ENCODE data around the gene WDR41.

WDR41 gene

DNA sequence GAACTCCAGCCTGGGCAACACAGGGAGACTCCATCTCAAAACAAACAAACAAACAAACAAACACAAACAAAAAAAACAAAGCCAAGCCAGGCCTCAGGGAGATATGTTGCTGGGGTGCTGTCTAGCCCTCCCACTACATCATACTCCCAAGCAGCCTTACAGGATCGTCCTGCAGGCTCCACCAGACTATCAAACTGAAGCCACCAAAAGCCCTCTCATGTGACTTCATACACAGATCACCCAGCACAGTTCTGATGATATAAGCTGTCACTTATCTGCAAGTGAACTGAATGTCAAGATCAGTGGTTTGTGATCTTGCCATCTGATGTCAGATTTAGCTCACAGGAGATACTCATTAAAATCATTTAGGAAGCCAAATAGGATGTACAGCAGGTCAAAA is 43.3 kb downstream of the WDR41 start:
- Histone ChIP-seq H3K4me3 (ENCODE audit: low read length) (no peak overlapping the region), H3K4me2 (ENCODE audit: low read length) (no peak overlapping the region), H3K4me1 (ENCODE audit: low read length) (peaks cover 4% of the 10 kb centered on the region), H3K27ac (ENCODE audit: low read length) (no peak overlapping the region), H3K9me3 (ENCODE audit: insufficient read depth, low read length) (no peaks in the 10 kb centered on the region), H3K36me3 (replicated peaks; ENCODE audit: low read depth, low read length) (peaks cover 35% of the 10 kb centered on the region), H4K20me1 (ENCODE audit: insufficient read depth, low read length) (no peaks in the 10 kb centered on the region), H3K79me2 (ENCODE audit: low read length) (no peaks in the 10 kb centered on the region), H2AFZ (ENCODE audit: low read depth, low read length) (no peak overlapping the region), H3K27me3 (ENCODE audit: low read depth, low read length) (no peaks in the 10 kb centered on the region), H3K9ac (ENCODE audit: low read length) (no peak overlapping the region)
- TF ChIP-seq EZH2phosphoT487 (IDR thresholded peaks at IDR 0.05; ENCODE audit: low read depth) (no peak), CTCF (IDR thresholded peaks at IDR 0.05; ENCODE audit: low read depth, low read length) (no peak)

- H3K9me3 ChIP-seq (ENCODE audit: insufficient read depth, low read length) = no peaks in the 10 kb centered on the region
- no peak for TF ChIP-seq CTCF (IDR thresholded peaks at IDR 0.05; ENCODE audit: low read depth, low read length)
- TF ChIP-seq EZH2phosphoT487 (IDR thresholded peaks at IDR 0.05; ENCODE audit: low read depth) = no peak
- H3K27ac ChIP-seq (ENCODE audit: low read length) = no peak overlapping the region
- peaks cover under 1% of the 10 kb centered on the region for H3K4me1 ChIP-seq (ENCODE audit: low read length)
- no peaks in the 10 kb centered on the region for H3K27me3 ChIP-seq (ENCODE audit: low read depth, low read length)
- H4K20me1 ChIP-seq (ENCODE audit: insufficient read depth, low read length) = no peaks in the 10 kb centered on the region
- no peak overlapping the region for H2AFZ ChIP-seq (ENCODE audit: low read depth, low read length)
- H3K9ac ChIP-seq (ENCODE audit: low read length) = no peak overlapping the region
- H3K79me2 ChIP-seq (ENCODE audit: low read length) = no peaks in the 10 kb centered on the region
- H3K4me2 ChIP-seq (ENCODE audit: low read length) = no peak overlapping the region
- H3K36me3 ChIP-seq (replicated peaks; ENCODE audit: low read depth, low read length) = peaks cover 20% of the 10 kb centered on the region
- H3K4me3 ChIP-seq (ENCODE audit: low read length) = no peak overlapping the region
These were observed 47.8 kb downstream of the WDR41 start for GRCh38 chr5:77444356-77444755.

DNA sequence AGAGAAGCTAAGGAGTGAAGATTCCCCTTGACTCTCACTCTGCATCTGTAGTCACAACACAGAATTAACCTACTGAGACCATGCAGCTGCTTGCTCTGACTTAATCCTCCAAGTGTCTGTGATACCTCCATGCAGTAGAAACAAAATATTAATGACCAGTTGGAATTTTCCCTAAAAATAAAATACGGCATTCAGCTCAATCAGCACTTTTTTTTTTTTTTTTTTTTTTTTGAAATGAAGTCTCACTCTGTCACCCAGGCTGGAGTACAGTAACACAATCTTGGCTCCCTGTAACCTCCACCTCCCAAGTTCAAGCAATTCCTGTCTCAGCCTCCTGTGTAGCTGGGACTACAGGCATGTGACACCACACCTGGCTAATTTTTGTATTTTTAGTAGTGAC is 48.4 kb downstream of the WDR41 start:
- no peaks in the 10 kb centered on the region for H3K27me3 ChIP-seq (ENCODE audit: low read depth, low read length)
- H2AFZ ChIP-seq (ENCODE audit: low read depth, low read length) = no peak overlapping the region
- H3K27ac ChIP-seq (ENCODE audit: low read length) = no peak overlapping the region
- TF ChIP-seq CTCF (IDR thresholded peaks at IDR 0.05; ENCODE audit: low read depth, low read length) (no peak), EZH2phosphoT487 (IDR thresholded peaks at IDR 0.05; ENCODE audit: low read depth) (no peak)
- no peaks in the 10 kb centered on the region for H3K9me3 ChIP-seq (ENCODE audit: insufficient read depth, low read length)
- H3K4me2 ChIP-seq (ENCODE audit: low read length) = no peak overlapping the region
- no peaks in the 10 kb centered on the region for H3K4me1 ChIP-seq (ENCODE audit: low read length)
- H3K4me3 ChIP-seq (ENCODE audit: low read length) = no peak overlapping the region
- H3K36me3 ChIP-seq (replicated peaks; ENCODE audit: low read depth, low read length) = peaks cover 14% of the 10 kb centered on the region
- no peaks in the 10 kb centered on the region for H3K79me2 ChIP-seq (ENCODE audit: low read length)
- no peak overlapping the region for H3K9ac ChIP-seq (ENCODE audit: low read length)
- no peaks in the 10 kb centered on the region for H4K20me1 ChIP-seq (ENCODE audit: insufficient read depth, low read length)

- no peaks in the 10 kb centered on the region for H3K27me3 ChIP-seq (ENCODE audit: low read depth, low read length)
- H2AFZ ChIP-seq (ENCODE audit: low read depth, low read length) = no peak overlapping the region
- H3K4me3 ChIP-seq (ENCODE audit: low read length) = no peak overlapping the region
- TF ChIP-seq EZH2phosphoT487 (IDR thresholded peaks at IDR 0.05; ENCODE audit: low read depth) (no peak), CTCF (IDR thresholded peaks at IDR 0.05; ENCODE audit: low read depth, low read length) (no peak)
- H3K36me3 ChIP-seq (replicated peaks; ENCODE audit: low read depth, low read length) = peaks cover 22% of the 10 kb centered on the region
- no peaks in the 10 kb centered on the region for H3K9me3 ChIP-seq (ENCODE audit: insufficient read depth, low read length)
- no peak overlapping the region for H3K9ac ChIP-seq (ENCODE audit: low read length)
- H3K79me2 ChIP-seq (ENCODE audit: low read length) = no peaks in the 10 kb centered on the region
- no peaks in the 10 kb centered on the region for H4K20me1 ChIP-seq (ENCODE audit: insufficient read depth, low read length)
- no peak overlapping the region for H3K4me2 ChIP-seq (ENCODE audit: low read length)
- H3K4me1 ChIP-seq (ENCODE audit: low read length) = peaks cover 2% of the 10 kb centered on the region; the same call in 1 of the 2 replicates
- no peak overlapping the region for H3K27ac ChIP-seq (ENCODE audit: low read length)
These were observed 54.0 kb downstream of the WDR41 start for GRCh38 chr5:77438071-77438470.

Measured in OCI-LY3 (cell line).